HEK293T (cell line): ENCODE results near the gene PHACTR3.

Experiments
- CTCF ChIA-PET: fragments of 350-600 bp; formaldehyde crosslinking; extraction: SDS; loops from one replicate; lab custom pipeline; 2021; ENCODE audit warnings: antibody characterized with exemption, inconsistent platforms; lab: Yijun Ruan, JAX
- POLR2A ChIA-PET: fragments of 350-600 bp; formaldehyde crosslinking; extraction: SDS; loops from one replicate; lab custom pipeline; 2020; ENCODE audit warnings: antibody characterized with exemption, inconsistent platforms; lab: Yijun Ruan, JAX
- DNase-seq: peaks from one replicate; pipeline ENCODE4 v3.0.0; 2012; ENCODE audit warnings: mixed read lengths; ENCODE audit errors: extremely low spot score
- ARNT ChIP-seq: fragments of 450-650 bp; IDR thresholded peaks from 2 replicates; pipeline ENCODE4 v1.6.1; 2017; ENCODE audit warnings: mild to moderate bottlenecking
- BHLHE40 ChIP-seq: fragments of 450-650 bp; IDR thresholded peaks from 2 replicates; pipeline ENCODE4 v1.6.1; 2016; ENCODE audit warnings: mild to moderate bottlenecking, moderate library complexity, borderline replicate concordance
- CTBP1 ChIP-seq: fragments of 450-650 bp; IDR thresholded peaks from 2 replicates; pipeline ENCODE4 v1.6.1; 2016; ENCODE audit warnings: borderline replicate concordance
- ELF4 ChIP-seq: fragments of 450-650 bp; IDR thresholded peaks from 2 replicates; pipeline ENCODE4 v1.6.1; 2017; ENCODE audit warnings: antibody characterized with exemption
- FOXA1 ChIP-seq: fragments of 450-650 bp; IDR thresholded peaks from 2 replicates; pipeline ENCODE4 v1.6.1; 2016; ENCODE audit warnings: mild to moderate bottlenecking
- FOXK2 ChIP-seq: fragments of 450-650 bp; IDR thresholded peaks from 2 replicates; pipeline ENCODE4 v1.6.1; 2016; ENCODE audit warnings: mild to moderate bottlenecking
- FOXM1 ChIP-seq: fragments of 450-650 bp; IDR thresholded peaks from 2 replicates; pipeline ENCODE4 v1.6.1; 2017; ENCODE audit warnings: mild to moderate bottlenecking, borderline replicate concordance
- HDGF ChIP-seq: fragments of 450-650 bp; IDR thresholded peaks from 2 replicates; pipeline ENCODE4 v1.6.1; 2017; ENCODE audit warnings: antibody characterized with exemption, borderline replicate concordance
- L3MBTL2 ChIP-seq: fragments of 450-650 bp; conservative IDR thresholded peaks from 2 replicates; pipeline ENCODE4 v1.6.1; 2016; ENCODE audit warnings: mild to moderate bottlenecking
- LEF1 ChIP-seq: fragments of 450-650 bp; IDR thresholded peaks from 2 replicates; pipeline ENCODE4 v1.6.1; 2017; ENCODE audit warnings: mild to moderate bottlenecking, borderline replicate concordance
- NFRKB ChIP-seq: fragments of 450-650 bp; IDR thresholded peaks from 2 replicates; pipeline ENCODE4 v1.6.1; 2016; ENCODE audit warnings: mild to moderate bottlenecking, moderate library complexity
- PKNOX1 ChIP-seq: fragments of 450-650 bp; IDR thresholded peaks from 2 replicates; pipeline ENCODE4 v1.6.1; 2016
- SP1 ChIP-seq: fragments of 450-650 bp; IDR thresholded peaks from 2 replicates; pipeline ENCODE4 v1.6.1; 2017
- SUZ12 ChIP-seq: fragments of 450-650 bp; IDR thresholded peaks from 2 replicates; pipeline ENCODE4 v1.6.1; 2016; ENCODE audit warnings: mild to moderate bottlenecking
- TARDBP ChIP-seq: fragments of 450-650 bp; IDR thresholded peaks from 2 replicates; pipeline ENCODE4 v1.6.1; 2016
- ZNF384 ChIP-seq: fragments of 450-650 bp; IDR thresholded peaks from 2 replicates; pipeline ENCODE4 v1.6.1; 2016

Gene PHACTR3

GRCh38 chr20:59661621-59662020, 57.3 kb downstream of the PHACTR3 start:
- ChIA-PET POLR2A (no interaction called here), CTCF (no interaction called here)
- TF ChIP-seq ARNT, result no peak
- no peak for TF ChIP-seq ZNF384
- TF ChIP-seq SUZ12, result no peak
- TF ChIP-seq PKNOX1, result no peak
- TF ChIP-seq LEF1, result no peak
- no peak for DNase-seq

GRCh38 chr20:59662161-59662560, 57.8 kb downstream of the PHACTR3 start:
- CTCF ChIA-PET, result no interaction called here
- TF ChIP-seq L3MBTL2, result no peak
- TF ChIP-seq TARDBP, result no peak
- DNase-seq, result no peak
- POLR2A ChIA-PET, result no interaction called here

DNA sequence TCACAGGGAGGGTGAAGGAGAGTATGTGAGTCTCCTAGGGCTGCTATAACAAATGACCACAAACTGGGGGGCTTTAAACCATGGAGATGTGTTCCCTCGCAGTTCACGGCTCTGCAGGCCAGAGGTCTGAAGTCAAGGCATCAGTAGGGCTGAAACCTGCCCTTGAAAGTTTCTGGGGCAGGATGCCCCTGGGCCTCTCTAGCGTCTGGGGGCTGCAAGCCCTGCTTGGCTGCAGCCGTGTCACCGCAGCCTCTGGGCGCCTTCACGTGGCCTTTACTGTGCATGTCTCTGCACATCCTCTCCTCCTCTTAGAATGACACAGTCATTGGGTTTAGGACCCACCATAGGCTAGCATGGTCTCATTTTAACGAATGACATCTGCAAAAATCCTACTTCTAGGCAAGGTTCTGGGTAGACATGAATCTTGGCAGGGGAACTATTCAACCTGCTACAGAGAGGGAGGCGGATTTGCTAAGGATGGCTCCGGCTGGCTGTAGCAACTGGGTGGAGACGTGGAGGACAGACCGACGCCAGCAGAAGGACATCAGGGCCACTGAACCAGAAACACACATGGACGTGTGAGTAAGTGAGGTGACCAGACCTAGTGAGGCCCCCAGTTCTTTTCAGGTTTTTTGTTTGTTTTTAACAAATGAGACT, 58.6 kb downstream of the PHACTR3 start:
- ChIA-PET POLR2A (no interaction called here), CTCF (no interaction called here)
- TF ChIP-seq L3MBTL2, result no peak
- no peak for TF ChIP-seq FOXM1
- no peak for TF ChIP-seq LEF1
- no peak for TF ChIP-seq CTBP1
- TF ChIP-seq HDGF, result no peak
- TF ChIP-seq TARDBP, result no peak
- TF ChIP-seq ARNT, result no peak
- TF ChIP-seq BHLHE40, result no peak
- TF ChIP-seq SP1, result no peak
- TF ChIP-seq PKNOX1, result no peak
- no peak for TF ChIP-seq FOXK2
- TF ChIP-seq ELF4, result no peak
- TF ChIP-seq SUZ12, result no peak
- no peak for TF ChIP-seq ZNF384
- no peak for DNase-seq

GRCh38 chr20:59663513-59664060, 59.2 kb downstream of the PHACTR3 start:
- TF ChIP-seq HDGF (no peak), BHLHE40 (no peak), NFRKB (no peak), SUZ12 (no peak), FOXA1 (no peak), LEF1 (no peak), SP1 (no peak), L3MBTL2 (no peak), CTBP1 (no peak), ARNT (no peak), TARDBP (no peak), ZNF384 (no peak), PKNOX1 (no peak), FOXK2 (no peak), ELF4 (no peak), FOXM1 (no peak)
- POLR2A ChIA-PET, result no interaction called here
- no peak for DNase-seq
- CTCF ChIA-PET, result no interaction called here

DNA sequence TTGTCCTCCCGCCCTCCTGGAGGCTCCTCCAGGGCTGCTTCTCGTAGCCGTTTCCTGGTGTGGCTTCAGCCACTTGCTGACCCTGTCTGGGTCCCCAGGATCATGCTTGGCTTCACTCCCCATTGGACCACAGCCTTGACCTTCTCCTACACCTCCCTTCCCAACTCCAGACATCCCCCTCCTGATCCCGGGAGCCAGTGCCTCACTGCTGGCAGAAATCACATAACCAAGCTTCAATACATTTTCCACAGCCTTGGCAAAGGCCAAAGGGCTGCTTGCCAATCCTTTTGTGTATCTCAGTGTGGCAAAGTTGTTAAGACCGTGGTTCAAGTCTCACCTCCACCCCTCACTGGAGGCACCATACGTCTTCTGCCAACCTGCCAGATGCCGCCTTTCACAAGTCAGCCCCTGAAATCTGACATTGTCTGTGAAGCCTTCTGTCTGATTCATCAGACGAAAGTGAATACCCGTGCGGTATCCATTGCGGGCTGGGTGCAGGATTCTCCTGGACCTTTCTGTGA, 60.1 kb downstream of the PHACTR3 start:
- ChIA-PET CTCF (no interaction called here), POLR2A (no interaction called here)
- no peak for TF ChIP-seq SP1
- TF ChIP-seq HDGF, result no peak
- TF ChIP-seq ZNF384, result no peak
- TF ChIP-seq BHLHE40, result no peak
- no peak for TF ChIP-seq SUZ12
- no peak for TF ChIP-seq PKNOX1
- TF ChIP-seq L3MBTL2, result no peak
- no peak for TF ChIP-seq FOXA1
- no peak for TF ChIP-seq TARDBP
- no peak for TF ChIP-seq NFRKB
- no peak for TF ChIP-seq FOXK2
- no peak for TF ChIP-seq ARNT
- no peak for TF ChIP-seq FOXM1
- DNase-seq, result no peak
